ENCODE results near the gene HCN3.

HCN3 gene

DNA sequence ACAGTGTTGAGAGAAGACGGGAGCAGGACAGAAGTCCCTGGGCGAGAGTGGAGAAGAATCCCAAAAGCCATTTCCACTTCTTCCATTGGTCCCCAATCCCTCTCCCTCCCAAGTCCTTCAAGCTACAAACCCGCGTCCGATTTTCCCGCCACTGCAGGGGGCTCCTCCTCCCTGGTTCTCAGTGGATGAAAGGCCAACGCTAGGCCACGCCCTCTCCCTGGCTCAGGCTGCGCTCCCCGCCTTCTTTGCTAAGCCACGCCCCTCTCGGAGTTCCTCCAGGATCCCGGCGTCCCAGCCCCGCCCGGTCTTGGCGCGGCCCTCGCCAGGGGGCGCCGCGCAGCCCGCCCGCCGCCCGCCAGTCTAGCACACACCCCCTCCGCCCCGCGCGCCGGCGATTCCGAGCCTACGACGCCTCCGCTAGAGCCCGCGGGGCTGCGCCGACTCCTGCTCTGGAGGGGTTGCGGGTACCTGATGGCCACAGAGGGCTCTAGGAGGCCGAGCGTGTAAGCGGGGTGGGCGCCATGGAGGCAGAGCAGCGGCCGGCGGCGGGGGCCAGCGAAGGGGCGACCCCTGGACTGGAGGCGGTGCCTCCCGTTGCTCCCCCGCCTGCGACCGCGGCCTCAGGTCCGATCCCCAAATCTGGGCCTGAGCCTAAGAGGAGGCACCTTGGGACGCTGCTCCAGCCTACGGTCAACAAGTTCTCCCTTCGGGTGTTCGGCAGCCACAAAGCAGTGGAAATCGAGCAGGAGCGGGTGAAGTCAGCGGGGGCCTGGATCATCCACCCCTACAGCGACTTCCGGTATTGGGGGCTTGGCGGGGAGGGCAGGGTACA is at the start of gene HCN3 (continued):
- no peak for TF ChIP-seq ZNF157 (tag by site-specific recombination; IDR thresholded peaks at IDR 0.05)
- TF ChIP-seq KLF8 (tag by site-specific recombination; IDR thresholded peaks at IDR 0.05): peak; percentile 69
- peak; percentile 62; the same call in 1 of the 2 replicates for TF ChIP-seq ZNF37A (tag by site-specific recombination; IDR thresholded peaks at IDR 0.05)
- no peak for TF ChIP-seq ZNF23 (tag by site-specific recombination; IDR thresholded peaks at IDR 0.05; ENCODE audit: borderline replicate concordance)
- peak; percentile 75 for TF ChIP-seq ZNF341 (tag by site-specific recombination; IDR thresholded peaks at IDR 0.05; ENCODE audit: low read depth)
- TF ChIP-seq ZNF785 (tag by site-specific recombination; IDR thresholded peaks at IDR 0.05): 0 out of 2 replicates have a peak, but pooled peaks have one; percentile 53
- no peak for TF ChIP-seq ZNF202 (tag by site-specific recombination; IDR thresholded peaks at IDR 0.05; ENCODE audit: borderline replicate concordance)
- no peak for TF ChIP-seq ZNF10 (tag by site-specific recombination; IDR thresholded peaks at IDR 0.05)
- TF ChIP-seq, protein P1, sequence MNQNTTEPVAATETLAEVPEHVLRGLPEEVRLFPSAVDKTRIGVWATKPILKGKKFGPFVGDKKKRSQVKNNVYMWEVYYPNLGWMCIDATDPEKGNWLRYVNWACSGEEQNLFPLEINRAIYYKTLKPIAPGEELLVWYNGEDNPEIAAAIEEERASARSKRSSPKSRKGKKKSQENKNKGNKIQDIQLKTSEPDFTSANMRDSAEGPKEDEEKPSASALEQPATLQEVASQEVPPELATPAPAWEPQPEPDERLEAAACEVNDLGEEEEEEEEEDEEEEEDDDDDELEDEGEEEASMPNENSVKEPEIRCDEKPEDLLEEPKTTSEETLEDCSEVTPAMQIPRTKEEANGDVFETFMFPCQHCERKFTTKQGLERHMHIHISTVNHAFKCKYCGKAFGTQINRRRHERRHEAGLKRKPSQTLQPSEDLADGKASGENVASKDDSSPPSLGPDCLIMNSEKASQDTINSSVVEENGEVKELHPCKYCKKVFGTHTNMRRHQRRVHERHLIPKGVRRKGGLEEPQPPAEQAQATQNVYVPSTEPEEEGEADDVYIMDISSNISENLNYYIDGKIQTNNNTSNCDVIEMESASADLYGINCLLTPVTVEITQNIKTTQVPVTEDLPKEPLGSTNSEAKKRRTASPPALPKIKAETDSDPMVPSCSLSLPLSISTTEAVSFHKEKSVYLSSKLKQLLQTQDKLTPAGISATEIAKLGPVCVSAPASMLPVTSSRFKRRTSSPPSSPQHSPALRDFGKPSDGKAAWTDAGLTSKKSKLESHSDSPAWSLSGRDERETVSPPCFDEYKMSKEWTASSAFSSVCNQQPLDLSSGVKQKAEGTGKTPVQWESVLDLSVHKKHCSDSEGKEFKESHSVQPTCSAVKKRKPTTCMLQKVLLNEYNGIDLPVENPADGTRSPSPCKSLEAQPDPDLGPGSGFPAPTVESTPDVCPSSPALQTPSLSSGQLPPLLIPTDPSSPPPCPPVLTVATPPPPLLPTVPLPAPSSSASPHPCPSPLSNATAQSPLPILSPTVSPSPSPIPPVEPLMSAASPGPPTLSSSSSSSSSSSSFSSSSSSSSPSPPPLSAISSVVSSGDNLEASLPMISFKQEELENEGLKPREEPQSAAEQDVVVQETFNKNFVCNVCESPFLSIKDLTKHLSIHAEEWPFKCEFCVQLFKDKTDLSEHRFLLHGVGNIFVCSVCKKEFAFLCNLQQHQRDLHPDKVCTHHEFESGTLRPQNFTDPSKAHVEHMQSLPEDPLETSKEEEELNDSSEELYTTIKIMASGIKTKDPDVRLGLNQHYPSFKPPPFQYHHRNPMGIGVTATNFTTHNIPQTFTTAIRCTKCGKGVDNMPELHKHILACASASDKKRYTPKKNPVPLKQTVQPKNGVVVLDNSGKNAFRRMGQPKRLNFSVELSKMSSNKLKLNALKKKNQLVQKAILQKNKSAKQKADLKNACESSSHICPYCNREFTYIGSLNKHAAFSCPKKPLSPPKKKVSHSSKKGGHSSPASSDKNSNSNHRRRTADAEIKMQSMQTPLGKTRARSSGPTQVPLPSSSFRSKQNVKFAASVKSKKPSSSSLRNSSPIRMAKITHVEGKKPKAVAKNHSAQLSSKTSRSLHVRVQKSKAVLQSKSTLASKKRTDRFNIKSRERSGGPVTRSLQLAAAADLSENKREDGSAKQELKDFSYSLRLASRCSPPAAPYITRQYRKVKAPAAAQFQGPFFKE (tag by site-specific recombination; IDR thresholded peaks at IDR 0.05; ENCODE audit: borderline replicate concordance): no peak
- no peak for TF ChIP-seq ZBTB20 (tag by site-specific recombination; IDR thresholded peaks at IDR 0.05)
- TF ChIP-seq, protein P2, sequence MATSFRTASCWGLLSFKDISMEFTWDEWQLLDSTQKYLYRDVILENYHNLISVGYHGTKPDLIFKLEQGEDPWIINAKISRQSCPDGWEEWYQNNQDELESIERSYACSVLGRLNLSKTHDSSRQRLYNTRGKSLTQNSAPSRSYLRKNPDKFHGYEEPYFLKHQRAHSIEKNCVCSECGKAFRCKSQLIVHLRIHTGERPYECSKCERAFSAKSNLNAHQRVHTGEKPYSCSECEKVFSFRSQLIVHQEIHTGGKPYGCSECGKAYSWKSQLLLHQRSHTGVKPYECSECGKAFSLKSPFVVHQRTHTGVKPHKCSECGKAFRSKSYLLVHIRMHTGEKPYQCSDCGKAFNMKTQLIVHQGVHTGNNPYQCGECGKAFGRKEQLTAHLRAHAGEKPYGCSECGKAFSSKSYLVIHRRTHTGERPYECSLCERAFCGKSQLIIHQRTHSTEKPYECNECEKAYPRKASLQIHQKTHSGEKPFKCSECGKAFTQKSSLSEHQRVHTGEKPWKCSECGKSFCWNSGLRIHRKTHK (tag by site-specific recombination; IDR thresholded peaks at IDR 0.05): no peak
- TF ChIP-seq, protein P3, sequence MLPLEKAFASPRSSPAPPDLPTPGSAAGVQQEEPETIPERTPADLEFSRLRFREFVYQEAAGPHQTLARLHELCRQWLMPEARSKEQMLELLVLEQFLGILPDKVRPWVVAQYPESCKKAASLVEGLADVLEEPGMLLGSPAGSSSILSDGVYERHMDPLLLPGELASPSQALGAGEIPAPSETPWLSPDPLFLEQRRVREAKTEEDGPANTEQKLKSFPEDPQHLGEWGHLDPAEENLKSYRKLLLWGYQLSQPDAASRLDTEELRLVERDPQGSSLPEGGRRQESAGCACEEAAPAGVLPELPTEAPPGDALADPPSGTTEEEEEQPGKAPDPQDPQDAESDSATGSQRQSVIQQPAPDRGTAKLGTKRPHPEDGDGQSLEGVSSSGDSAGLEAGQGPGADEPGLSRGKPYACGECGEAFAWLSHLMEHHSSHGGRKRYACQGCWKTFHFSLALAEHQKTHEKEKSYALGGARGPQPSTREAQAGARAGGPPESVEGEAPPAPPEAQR (tag by site-specific recombination; IDR thresholded peaks at IDR 0.05): no peak
- no peak for TF ChIP-seq ZNF549 (tag by site-specific recombination; IDR thresholded peaks at IDR 0.05)
- TF ChIP-seq, protein P4, sequence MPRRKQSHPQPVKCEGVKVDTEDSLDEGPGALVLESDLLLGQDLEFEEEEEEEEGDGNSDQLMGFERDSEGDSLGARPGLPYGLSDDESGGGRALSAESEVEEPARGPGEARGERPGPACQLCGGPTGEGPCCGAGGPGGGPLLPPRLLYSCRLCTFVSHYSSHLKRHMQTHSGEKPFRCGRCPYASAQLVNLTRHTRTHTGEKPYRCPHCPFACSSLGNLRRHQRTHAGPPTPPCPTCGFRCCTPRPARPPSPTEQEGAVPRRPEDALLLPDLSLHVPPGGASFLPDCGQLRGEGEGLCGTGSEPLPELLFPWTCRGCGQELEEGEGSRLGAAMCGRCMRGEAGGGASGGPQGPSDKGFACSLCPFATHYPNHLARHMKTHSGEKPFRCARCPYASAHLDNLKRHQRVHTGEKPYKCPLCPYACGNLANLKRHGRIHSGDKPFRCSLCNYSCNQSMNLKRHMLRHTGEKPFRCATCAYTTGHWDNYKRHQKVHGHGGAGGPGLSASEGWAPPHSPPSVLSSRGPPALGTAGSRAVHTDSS (tag by site-specific recombination; IDR thresholded peaks at IDR 0.05): no peak
- TF ChIP-seq, protein P5, sequence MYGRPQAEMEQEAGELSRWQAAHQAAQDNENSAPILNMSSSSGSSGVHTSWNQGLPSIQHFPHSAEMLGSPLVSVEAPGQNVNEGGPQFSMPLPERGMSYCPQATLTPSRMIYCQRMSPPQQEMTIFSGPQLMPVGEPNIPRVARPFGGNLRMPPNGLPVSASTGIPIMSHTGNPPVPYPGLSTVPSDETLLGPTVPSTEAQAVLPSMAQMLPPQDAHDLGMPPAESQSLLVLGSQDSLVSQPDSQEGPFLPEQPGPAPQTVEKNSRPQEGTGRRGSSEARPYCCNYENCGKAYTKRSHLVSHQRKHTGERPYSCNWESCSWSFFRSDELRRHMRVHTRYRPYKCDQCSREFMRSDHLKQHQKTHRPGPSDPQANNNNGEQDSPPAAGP (tag by site-specific recombination; IDR thresholded peaks at IDR 0.05): peak; percentile 69; the same call in 1 of the 2 replicates
- no peak for TF ChIP-seq ZNF777 (tag by site-specific recombination; IDR thresholded peaks at IDR 0.05; ENCODE audit: borderline replicate concordance)
- peak; percentile 62; the same call in 1 of the 2 replicates for TF ChIP-seq ZBTB48 (tag by site-specific recombination; IDR thresholded peaks at IDR 0.05)
- peak; percentile 54; the same call in 1 of the 2 replicates for TF ChIP-seq ZBTB6 (tag by site-specific recombination; IDR thresholded peaks at IDR 0.05)
- no peak for TF ChIP-seq ZNF791 (tag by site-specific recombination; IDR thresholded peaks at IDR 0.05)
- no peak for TF ChIP-seq ZNF24 (tag by site-specific recombination; IDR thresholded peaks at IDR 0.05)
- no peak for TF ChIP-seq SALL2 (tag by site-specific recombination; IDR thresholded peaks at IDR 0.05; ENCODE audit: borderline replicate concordance)
- peak; percentile 58 for TF ChIP-seq GLIS1 (tag by site-specific recombination; IDR thresholded peaks at IDR 0.05)
- no peak for TF ChIP-seq PRDM1 (tag by site-specific recombination; IDR thresholded peaks at IDR 0.05)
- TF ChIP-seq ZNF239 (tag by site-specific recombination; IDR thresholded peaks at IDR 0.05): no peak
- TF ChIP-seq ZNF146 (tag by site-specific recombination; IDR thresholded peaks at IDR 0.05): no peak
- no peak for TF ChIP-seq MEIS1 (CRISPR knock-in tag; IDR thresholded peaks at IDR 0.05; ENCODE audit: borderline replicate concordance)

Measured in HEK293 (cell line).